Measurements from ENCODE around the gene TCF12.

TCF12 gene

DNA sequence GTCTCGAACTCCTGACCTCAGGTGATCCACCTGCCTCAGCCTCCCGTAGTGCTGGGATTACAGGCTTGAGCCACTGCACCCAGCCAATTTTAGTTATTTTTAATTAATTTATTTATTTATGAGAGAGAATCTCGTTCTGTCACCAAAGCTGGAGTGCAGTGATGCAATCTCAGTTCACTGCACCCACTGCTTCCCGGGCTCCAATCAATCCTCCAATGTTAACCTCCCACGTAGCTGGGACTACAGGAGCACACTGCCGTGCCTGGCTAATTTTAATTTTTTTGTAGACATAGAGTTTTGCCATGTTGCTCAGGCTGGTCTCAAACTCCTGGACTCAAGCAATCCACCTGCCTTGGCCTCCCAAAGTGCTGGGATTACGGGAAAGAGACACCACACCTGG is 137.9 kb downstream of the TCF12 start:
- Histone ChIP-seq H3K4me2 (ENCODE audit: low read depth, low read length, poor library complexity, severe bottlenecking) (no peak overlapping the region), H3F3A (ENCODE audit: low read depth) (no peaks in the 10 kb centered on the region), H3K4me3 (ENCODE audit: low read length, poor library complexity, severe bottlenecking) (no peak overlapping the region), H3K27me3 (ENCODE audit: insufficient read depth, low read length, poor library complexity, severe bottlenecking) (no peaks in the 10 kb centered on the region), H3K9ac (ENCODE audit: low read depth, low read length, poor library complexity, severe bottlenecking) (no peak overlapping the region), H3K36me3 (ENCODE audit: insufficient read depth, low read length) (no peaks in the 10 kb centered on the region), H4K20me1 (ENCODE audit: insufficient read depth, low read length, poor library complexity, severe bottlenecking) (peaks cover 29% of the 10 kb centered on the region), H3K79me2 (ENCODE audit: insufficient read depth, low read length) (peaks cover 90% of the 10 kb centered on the region), H3K9me2 (replicated peaks; ENCODE audit: low read depth, low read length) (no peaks in the 10 kb centered on the region), H2AFZ (ENCODE audit: low read length) (no peak overlapping the region), H3K9me3 (ENCODE audit: insufficient read depth, low read depth, low read length) (no peaks in the 10 kb centered on the region), H3K4me1 (ENCODE audit: insufficient read depth, low read length, poor library complexity, severe bottlenecking) (peaks cover 15% of the 10 kb centered on the region)
- no peak for TF ChIP-seq EZH2phosphoT487 (IDR thresholded peaks at IDR 0.05; ENCODE audit: borderline replicate concordance)
- TF ChIP-seq, protein P1, sequence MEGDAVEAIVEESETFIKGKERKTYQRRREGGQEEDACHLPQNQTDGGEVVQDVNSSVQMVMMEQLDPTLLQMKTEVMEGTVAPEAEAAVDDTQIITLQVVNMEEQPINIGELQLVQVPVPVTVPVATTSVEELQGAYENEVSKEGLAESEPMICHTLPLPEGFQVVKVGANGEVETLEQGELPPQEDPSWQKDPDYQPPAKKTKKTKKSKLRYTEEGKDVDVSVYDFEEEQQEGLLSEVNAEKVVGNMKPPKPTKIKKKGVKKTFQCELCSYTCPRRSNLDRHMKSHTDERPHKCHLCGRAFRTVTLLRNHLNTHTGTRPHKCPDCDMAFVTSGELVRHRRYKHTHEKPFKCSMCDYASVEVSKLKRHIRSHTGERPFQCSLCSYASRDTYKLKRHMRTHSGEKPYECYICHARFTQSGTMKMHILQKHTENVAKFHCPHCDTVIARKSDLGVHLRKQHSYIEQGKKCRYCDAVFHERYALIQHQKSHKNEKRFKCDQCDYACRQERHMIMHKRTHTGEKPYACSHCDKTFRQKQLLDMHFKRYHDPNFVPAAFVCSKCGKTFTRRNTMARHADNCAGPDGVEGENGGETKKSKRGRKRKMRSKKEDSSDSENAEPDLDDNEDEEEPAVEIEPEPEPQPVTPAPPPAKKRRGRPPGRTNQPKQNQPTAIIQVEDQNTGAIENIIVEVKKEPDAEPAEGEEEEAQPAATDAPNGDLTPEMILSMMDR (conservative IDR thresholded peaks at IDR 0.05; ENCODE audit: low read length), result no peak

DNA sequence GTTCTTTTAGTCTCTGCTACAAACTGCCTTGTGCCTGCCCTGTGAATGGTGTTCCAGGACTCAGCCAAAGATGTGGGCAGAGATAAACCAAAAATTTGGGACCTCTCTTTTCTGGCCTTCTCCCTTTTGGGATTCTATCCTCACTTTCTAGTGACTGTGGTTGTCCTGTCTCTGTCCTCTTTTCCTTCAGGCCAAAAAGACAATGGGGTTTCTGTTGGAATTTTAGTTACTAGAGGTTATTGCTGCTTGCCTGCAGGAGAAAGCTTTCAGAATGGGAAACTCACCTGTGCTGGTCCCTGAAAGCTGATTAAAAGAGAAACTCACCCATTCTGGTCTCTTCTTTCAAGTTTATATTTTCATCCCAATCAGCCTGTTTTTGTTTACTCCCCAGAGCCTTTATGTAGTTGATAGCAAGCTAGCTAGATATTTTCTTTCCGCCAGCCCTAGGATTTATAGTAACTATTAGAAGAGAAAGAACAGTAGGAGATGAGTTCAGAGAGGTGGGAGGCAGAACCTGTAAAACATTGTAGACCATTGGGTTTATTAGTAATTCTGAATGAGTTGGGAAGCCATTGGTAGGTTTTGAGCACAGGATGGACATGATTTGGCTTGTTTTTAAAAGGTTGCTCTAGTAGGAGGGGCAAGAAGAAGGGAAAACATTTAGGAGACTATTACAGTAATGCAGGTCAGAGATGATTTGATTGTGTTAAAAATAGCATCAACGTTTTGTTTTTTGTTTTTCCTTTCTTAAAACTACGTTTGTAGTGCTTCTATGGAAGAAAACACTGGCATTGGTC is 138.9 kb downstream of the TCF12 start:
- Histone ChIP-seq H3K4me2 (ENCODE audit: low read depth, low read length, poor library complexity, severe bottlenecking) (no peak overlapping the region), H3K4me3 (ENCODE audit: low read length, poor library complexity, severe bottlenecking) (no peak overlapping the region), H4K20me1 (ENCODE audit: insufficient read depth, low read length, poor library complexity, severe bottlenecking) (peaks cover 31% of the 10 kb centered on the region), H3K4me1 (ENCODE audit: insufficient read depth, low read length, poor library complexity, severe bottlenecking) (peaks cover 15% of the 10 kb centered on the region), H3K9ac (ENCODE audit: low read depth, low read length, poor library complexity, severe bottlenecking) (no peak overlapping the region), H2AFZ (ENCODE audit: low read length) (no peak overlapping the region), H3K9me3 (ENCODE audit: insufficient read depth, low read depth, low read length) (no peaks in the 10 kb centered on the region), H3F3A (ENCODE audit: low read depth) (no peaks in the 10 kb centered on the region), H3K79me2 (ENCODE audit: insufficient read depth, low read length) (peaks cover 83% of the 10 kb centered on the region), H3K27me3 (ENCODE audit: insufficient read depth, low read length, poor library complexity, severe bottlenecking) (no peaks in the 10 kb centered on the region), H3K36me3 (ENCODE audit: insufficient read depth, low read length) (no peaks in the 10 kb centered on the region), H3K9me2 (replicated peaks; ENCODE audit: low read depth, low read length) (no peaks in the 10 kb centered on the region)
- TF ChIP-seq, protein P1 (conservative IDR thresholded peaks at IDR 0.05; ENCODE audit: low read length), result no peak
- TF ChIP-seq EZH2phosphoT487 (IDR thresholded peaks at IDR 0.05; ENCODE audit: borderline replicate concordance), result no peak

DNA sequence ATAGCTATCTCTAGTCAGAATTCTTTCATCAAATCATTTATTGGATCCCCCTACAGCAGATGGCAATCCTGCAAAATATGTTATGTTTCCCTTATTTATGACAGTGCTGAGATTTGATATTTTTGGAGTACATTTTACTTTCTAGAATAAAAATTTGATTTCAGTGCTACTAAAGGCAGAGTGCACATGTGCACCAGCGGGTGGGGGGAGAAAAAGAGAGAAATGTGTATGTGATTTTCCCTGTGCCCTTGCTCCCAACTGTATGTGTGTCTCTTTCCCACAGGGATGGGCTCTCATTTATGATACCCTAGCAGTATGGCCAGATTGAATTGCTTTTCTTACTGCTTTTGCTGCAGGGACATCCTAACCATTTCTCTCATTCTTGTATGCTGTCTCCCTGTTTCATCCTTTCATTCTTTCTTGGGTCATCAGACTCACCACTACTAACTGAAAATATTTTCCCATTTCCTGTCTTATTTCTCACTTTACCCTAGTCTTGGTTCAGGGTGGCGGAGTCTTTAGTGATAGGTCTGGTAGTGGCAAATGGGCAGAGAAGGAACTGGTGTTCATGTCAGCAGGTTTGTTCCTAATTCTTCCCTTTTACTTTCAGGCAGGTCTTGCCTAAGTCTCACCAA is 140.7 kb downstream of the TCF12 start:
- peaks cover 7% of the 10 kb centered on the region for H3K4me1 ChIP-seq (ENCODE audit: insufficient read depth, low read length, poor library complexity, severe bottlenecking)
- TF ChIP-seq, protein P1 (conservative IDR thresholded peaks at IDR 0.05; ENCODE audit: low read length), result no peak
- TF ChIP-seq EZH2phosphoT487 (IDR thresholded peaks at IDR 0.05; ENCODE audit: borderline replicate concordance), result no peak
- no peaks in the 10 kb centered on the region for H3K9me3 ChIP-seq (ENCODE audit: insufficient read depth, low read depth, low read length)
- H3K4me2 ChIP-seq (ENCODE audit: low read depth, low read length, poor library complexity, severe bottlenecking), result no peak overlapping the region
- no peaks in the 10 kb centered on the region for H3F3A ChIP-seq (ENCODE audit: low read depth)
- H3K27me3 ChIP-seq (ENCODE audit: insufficient read depth, low read length, poor library complexity, severe bottlenecking), result no peaks in the 10 kb centered on the region
- peaks cover 26% of the 10 kb centered on the region for H4K20me1 ChIP-seq (ENCODE audit: insufficient read depth, low read length, poor library complexity, severe bottlenecking)
- 0 out of 2 replicates have a peak, but pooled peaks cover 3% of the 10 kb centered on the region for H3K36me3 ChIP-seq (ENCODE audit: insufficient read depth, low read length)
- peaks cover 74% of the 10 kb centered on the region for H3K79me2 ChIP-seq (ENCODE audit: insufficient read depth, low read length)
- H3K9ac ChIP-seq (ENCODE audit: low read depth, low read length, poor library complexity, severe bottlenecking), result no peak overlapping the region
- no peak overlapping the region for H2AFZ ChIP-seq (ENCODE audit: low read length)
- no peak overlapping the region for H3K4me3 ChIP-seq (ENCODE audit: low read length, poor library complexity, severe bottlenecking)
- H3K9me2 ChIP-seq (replicated peaks; ENCODE audit: low read depth, low read length), result no peaks in the 10 kb centered on the region
